Omental fat pad (tissue), 4 donors: ENCODE data around the gene CEP70. TPM values are rescaled to one million over a fixed set of nuclear protein-coding genes. Genes with fewer than 3 reads are reported as not detected.
"Not testable (repeated sequence)": the region's sequence is repeated elsewhere in the genome, so short reads cannot be mapped to it uniquely, and the experiment has no call there.

Source experiments
- ATAC-seq: fragments of 150-250 bp; one replicate; pipeline ENCODE4 v1.9.1; 2016; ENCODE audit warnings: mild to moderate bottlenecking, moderate library complexity; ENCODE audit not compliant: low FRiP score
- DNase-seq: peaks from one replicate; pipeline ENCODE4 v3.0.0-alpha.2; 2019; ENCODE audit warnings: low spot score
- CTCF ChIP-seq, 3 donors: fragments of 450-650 bp; IDR thresholded peaks; one replicate each; pipeline ENCODE4 v1.5.1; 2016 to 2017; ENCODE audit warnings: antibody characterized with exemption in 3 of 3, mild to moderate bottlenecking in 3 of 3, moderate library complexity in 2 of 3
- total RNA-seq, 4 donors: library from RNA; depleted of rRNA; stranded (reverse); fragments of >200 nt; gene quantifications; one replicate each; pipeline ENCODE4 v1.1.0, GENCODE V29; 2016

CEP70 gene
- total RNA-seq, 4 donors from 2014 or later, result 10.6 to 15.4 (median 13.8) TPM

GRCh38 chr3:138587374-138587773 lies 6.7 kb downstream of the CEP70 start:
- no peak for TF ChIP-seq CTCF (IDR thresholded peaks at IDR 0.05)
- DNase-seq, result no peak
- ATAC-seq, result no peak

- ATAC-seq, result no peak
- no peak for DNase-seq
- no peak for TF ChIP-seq CTCF (IDR thresholded peaks at IDR 0.05)
Observed at GRCh38 chr3:138578961-138579574, 15.0 kb downstream of the CEP70 start.

GRCh38 chr3:138578141-138578540 lies 15.9 kb downstream of the CEP70 start:
- ATAC-seq (no peak), DNase-seq (no peak)

GRCh38 chr3:138573138-138573537 lies 20.9 kb downstream of the CEP70 start:
- DNase-seq (no peak), ATAC-seq (no peak)
- TF ChIP-seq CTCF (IDR thresholded peaks at IDR 0.05), result no peak

More at GRCh38 chr3:138578141-138578540, 15.9 kb downstream of the CEP70 start:
- no peak for TF ChIP-seq CTCF (IDR thresholded peaks at IDR 0.05)

- ATAC-seq, DNase-seq: not testable (repeated sequence)
Observed at GRCh38 chr3:138569624-138570023, 24.4 kb downstream of the CEP70 start.

GRCh38 chr3:138569090-138569489 lies 25.0 kb downstream of the CEP70 start:
- ATAC-seq, result no peak
- no peak for DNase-seq
- no peak for TF ChIP-seq CTCF (IDR thresholded peaks at IDR 0.05)

- TF ChIP-seq CTCF (IDR thresholded peaks at IDR 0.05), result no peak
- ATAC-seq, result no peak
- no peak for DNase-seq
Observed at GRCh38 chr3:138567403-138567802, 26.7 kb downstream of the CEP70 start.

- not testable (repeated sequence) for ATAC-seq, DNase-seq
Observed at GRCh38 chr3:138566293-138566692, 27.8 kb downstream of the CEP70 start.

- not testable (repeated sequence) for DNase-seq, ATAC-seq
Observed at GRCh38 chr3:138562902-138563301, 31.2 kb downstream of the CEP70 start.
